ENCODE measurements around the gene MUCL1.

MUCL1 gene

GRCh38 chr12:54840244-54840865 is 14.0 kb upstream of the MUCL1 start:
- in situ Hi-C loops (cut with MboI; ENCODE audit: low pct_unique_long_range_greater_than_20kb, low sequenced_read_pairs, unreplicated experiment), result no loop called here
- no peak for DNase-seq (ENCODE audit: low spot score)
- TF ChIP-seq CTCF (IDR thresholded peaks at IDR 0.05; ENCODE audit: extremely low read depth, insufficient read depth, missing control alignments), result no peak

GRCh38 chr12:54857406-54857805 is 3.1 kb downstream of the MUCL1 start:
- TF ChIP-seq CTCF (IDR thresholded peaks at IDR 0.05; ENCODE audit: extremely low read depth, insufficient read depth, missing control alignments), result no peak
- in situ Hi-C loops (cut with MboI; ENCODE audit: low pct_unique_long_range_greater_than_20kb, low sequenced_read_pairs, unreplicated experiment), result loop anchor here (10.0 kb wide), 2 partner anchors 77 to 207 kb away; no protein-coding TSS in a partner anchor
- no peak for DNase-seq (ENCODE audit: low spot score)

- in situ Hi-C loops (cut with MboI; ENCODE audit: low pct_unique_long_range_greater_than_20kb, low sequenced_read_pairs, unreplicated experiment), result loop anchor here (10.0 kb wide), 2 partner anchors 76 to 206 kb away; no protein-coding TSS in a partner anchor
- DNase-seq (ENCODE audit: low spot score), result no peak
- TF ChIP-seq CTCF (IDR thresholded peaks at IDR 0.05; ENCODE audit: extremely low read depth, insufficient read depth, missing control alignments), result no peak
Measured at GRCh38 chr12:54858562-54858961, 4.2 kb downstream of the MUCL1 start.

GRCh38 chr12:54859502-54859901 is 5.2 kb downstream of the MUCL1 start:
- in situ Hi-C loops (cut with MboI; ENCODE audit: low pct_unique_long_range_greater_than_20kb, low sequenced_read_pairs, unreplicated experiment), result loop anchor here (10.0 kb wide), 2 partner anchors 75 to 205 kb away; no protein-coding TSS in a partner anchor
- no peak for TF ChIP-seq CTCF (IDR thresholded peaks at IDR 0.05; ENCODE audit: extremely low read depth, insufficient read depth, missing control alignments)
- no peak for DNase-seq (ENCODE audit: low spot score)

- TF ChIP-seq CTCF (IDR thresholded peaks at IDR 0.05; ENCODE audit: extremely low read depth, insufficient read depth, missing control alignments), result no peak
- in situ Hi-C loops (cut with MboI; ENCODE audit: low pct_unique_long_range_greater_than_20kb, low sequenced_read_pairs, unreplicated experiment), result no loop called here
- no peak for DNase-seq (ENCODE audit: low spot score)
Measured at GRCh38 chr12:54861927-54862326, 7.6 kb downstream of the MUCL1 start.

- in situ Hi-C loops (cut with MboI; ENCODE audit: low pct_unique_long_range_greater_than_20kb, low sequenced_read_pairs, unreplicated experiment), result no loop called here
- DNase-seq (ENCODE audit: low spot score), result no peak
- TF ChIP-seq CTCF (IDR thresholded peaks at IDR 0.05; ENCODE audit: extremely low read depth, insufficient read depth, missing control alignments), result no peak
Measured at GRCh38 chr12:54863948-54864618, 9.8 kb downstream of the MUCL1 start.
